HG03457 (cell line): ENCODE results near the gene LMO1.

ENCODE experiments used
- ATAC-seq: cut with Tn5 transposase; IDR thresholded peaks from one replicate; pipeline ENCODE4 v1.9.1; 2021; ENCODE audit warnings: moderate number of reproducible peaks; ENCODE audit not compliant: unreplicated experiment

The LMO1 gene

GRCh38 chr11:8249482-8249881 is 14.2 kb downstream of the LMO1 start:
- ATAC-seq: no peak

DNA sequence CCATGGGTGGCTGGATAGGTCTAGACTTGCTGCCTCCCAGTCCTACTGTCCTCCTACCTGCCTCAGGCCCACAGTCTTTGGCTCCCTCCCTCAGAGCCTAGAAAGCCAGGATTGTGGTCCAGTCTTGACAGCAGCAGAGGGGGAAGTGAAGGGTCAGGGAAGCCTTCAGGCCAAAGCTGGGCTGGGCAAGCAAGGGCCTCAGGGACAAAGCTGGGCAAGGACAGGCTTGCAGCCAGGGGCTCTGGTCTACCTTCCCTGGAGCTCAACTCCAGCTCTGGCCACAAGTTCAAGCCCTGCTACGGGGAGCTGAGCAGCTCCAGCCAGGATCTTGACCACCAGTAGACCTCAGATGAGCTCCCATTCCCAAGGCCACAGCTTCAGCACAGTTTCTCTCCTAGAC is 14.9 kb downstream of the LMO1 start:
- no peak for ATAC-seq

- ATAC-seq: no peak
Measured at GRCh38 chr11:8247312-8247711, 16.4 kb downstream of the LMO1 start.

DNA sequence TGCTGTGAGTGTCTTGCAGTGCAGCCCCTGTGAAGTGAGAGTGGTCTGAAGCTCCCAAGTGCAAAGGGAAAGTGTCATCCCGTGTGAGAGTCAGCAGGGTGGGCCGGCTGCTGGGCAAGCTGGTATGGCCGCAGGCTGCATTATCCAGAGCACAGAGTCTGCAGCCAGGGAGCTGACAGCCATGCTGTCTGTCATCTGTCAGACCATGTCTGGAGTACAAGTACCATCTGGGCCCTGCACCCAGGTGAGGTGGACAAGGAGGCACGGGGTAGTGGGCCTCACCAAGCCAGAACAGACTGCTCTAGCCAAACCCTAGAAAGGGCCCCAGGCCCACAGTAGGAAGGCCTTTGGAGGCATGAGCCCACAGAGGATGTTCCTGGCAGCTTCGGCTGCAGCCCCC is 20.2 kb downstream of the LMO1 start:
- no peak for ATAC-seq

DNA sequence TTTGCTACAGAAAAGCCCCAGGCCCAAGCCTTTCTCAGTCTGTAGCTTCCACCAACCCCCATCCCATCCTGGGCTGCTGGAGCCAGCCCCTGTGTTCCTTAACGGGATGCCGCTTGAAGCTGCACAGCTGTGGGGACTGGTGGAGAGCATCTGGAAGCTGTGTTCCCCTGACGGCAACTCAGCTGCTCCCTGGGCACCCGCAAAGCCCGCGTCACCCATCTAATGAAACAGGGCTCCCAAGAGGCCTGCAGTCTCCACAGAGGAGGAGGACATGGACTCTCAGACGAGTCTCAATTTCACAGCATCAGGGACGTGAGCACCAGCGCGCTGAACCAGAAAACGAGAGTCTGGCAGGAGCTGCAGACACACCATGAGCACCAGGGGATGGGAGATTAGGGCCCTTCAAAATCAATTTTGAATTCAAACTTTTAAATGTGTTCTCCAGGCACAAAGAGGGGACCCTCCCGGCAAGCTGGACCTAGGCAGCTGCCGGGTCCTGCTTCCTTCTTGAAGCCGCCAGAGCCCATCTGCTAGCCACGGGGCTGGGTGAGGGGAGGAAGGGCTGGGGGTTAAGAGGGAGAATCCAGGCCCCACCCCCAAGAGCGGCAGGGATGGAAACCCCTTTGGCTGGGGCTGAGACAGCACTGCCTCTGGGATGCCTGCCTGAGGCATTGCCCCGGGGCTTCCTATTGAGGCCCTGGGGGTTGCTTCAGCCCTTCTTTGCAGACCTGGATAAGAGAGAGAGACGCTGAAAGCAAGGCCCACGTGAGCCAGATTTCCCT is 21.0 kb downstream of the LMO1 start:
- no peak for ATAC-seq

GRCh38 chr11:8242118-8242475 is 21.6 kb downstream of the LMO1 start:
- no peak for ATAC-seq

GRCh38 chr11:8241373-8242117 is 22.1 kb downstream of the LMO1 start:
- ATAC-seq: no peak

- ATAC-seq: no peak
Measured at GRCh38 chr11:8239536-8240228, 24.0 kb downstream of the LMO1 start.

DNA sequence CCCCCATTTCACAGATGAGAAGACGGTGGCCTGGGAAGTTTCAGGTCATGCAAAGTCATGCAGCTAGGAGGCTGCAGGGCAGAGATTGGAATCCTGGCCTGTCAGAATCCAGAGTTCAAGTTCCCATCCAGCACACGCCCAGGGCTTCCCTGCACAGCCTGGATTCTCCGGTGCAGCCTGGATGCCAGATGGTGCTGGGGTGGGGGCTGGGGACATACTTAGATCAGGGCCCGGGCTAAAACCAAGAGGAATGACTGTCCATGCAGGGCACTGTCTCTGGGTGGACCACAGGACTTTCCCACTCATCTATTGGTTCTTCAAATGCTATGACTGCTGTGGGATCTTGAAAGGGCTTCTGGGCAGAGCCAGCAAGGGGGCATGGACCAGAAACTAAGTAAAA is 24.6 kb downstream of the LMO1 start:
- ATAC-seq: no peak

DNA sequence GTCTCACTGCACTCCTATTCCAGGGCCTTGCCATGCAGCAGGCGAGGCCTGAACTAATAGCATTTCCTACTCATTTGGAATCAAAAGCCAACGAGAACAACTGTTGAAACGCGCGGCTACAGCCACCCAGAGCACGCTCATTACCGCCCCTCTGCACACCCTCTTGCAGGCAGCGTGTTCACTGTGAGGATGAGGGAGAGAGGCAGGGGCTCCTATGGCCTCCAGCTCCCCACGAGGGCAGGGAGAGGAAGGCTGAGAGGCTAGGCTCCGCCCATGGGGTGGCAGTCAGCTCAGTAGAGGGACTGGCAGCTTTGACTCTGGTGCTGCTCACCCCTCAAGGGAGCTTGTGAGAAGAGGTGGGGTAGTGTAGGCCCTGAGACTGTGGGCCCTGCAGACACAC is 26.2 kb downstream of the LMO1 start:
- no peak for ATAC-seq

DNA sequence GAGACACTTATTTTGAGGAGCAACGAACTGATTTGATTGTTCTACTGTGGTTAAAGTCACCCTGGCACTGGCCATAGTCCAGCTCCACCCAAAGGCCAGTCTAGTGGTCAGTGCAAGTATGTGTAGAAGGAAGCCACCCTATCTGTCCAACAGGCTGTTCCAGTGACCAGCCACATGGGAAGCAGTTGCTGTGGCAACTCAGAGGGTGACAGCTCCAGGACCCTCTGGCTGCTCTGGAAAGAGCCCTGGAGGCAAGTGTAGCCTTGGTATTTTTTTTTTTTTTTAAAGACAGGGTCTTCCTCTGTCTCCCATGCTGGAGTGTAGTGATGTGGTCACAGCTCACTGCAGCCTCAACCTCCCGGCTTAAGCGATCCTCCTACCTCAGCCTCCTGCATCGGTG is 27.8 kb downstream of the LMO1 start:
- no peak for ATAC-seq

DNA sequence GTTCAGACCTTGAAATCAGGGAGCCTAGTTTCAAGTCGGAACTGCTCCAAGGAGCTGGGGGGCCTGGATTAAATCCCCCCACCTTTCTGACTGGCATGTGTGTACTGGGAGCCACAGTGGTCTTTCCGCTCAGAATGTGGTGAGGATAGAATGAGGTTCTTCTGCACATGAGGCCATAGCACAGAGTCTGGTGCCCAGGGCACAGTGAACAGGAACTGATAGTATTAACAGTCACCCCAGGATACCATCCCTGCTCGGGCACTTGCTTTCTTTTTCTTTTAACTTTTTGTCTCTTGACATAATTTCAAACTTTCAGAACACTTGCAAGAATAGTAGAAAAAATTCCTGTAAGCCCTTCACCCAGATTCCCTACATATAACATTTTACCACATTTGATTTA is 28.8 kb downstream of the LMO1 start:
- no peak for ATAC-seq

DNA sequence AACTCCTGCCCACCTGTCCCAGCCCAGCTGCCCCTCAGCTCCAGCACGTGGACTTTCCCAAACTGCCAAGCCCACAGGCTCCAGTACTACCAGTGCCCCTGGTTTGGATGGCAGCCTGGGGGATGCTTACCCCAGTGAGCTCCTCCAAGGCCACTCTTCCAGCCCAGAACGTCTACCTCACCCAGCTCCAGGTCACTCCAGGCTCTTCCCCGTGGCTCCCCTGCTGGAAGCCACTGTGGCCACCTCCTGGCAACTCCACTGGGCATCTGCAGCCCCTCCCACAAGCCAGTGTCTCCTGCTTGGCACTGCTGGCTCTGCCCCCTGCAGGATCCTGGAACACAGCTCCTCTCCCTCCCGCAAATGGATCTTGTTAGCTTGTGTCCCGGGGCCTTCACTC is 29.3 kb downstream of the LMO1 start:
- ATAC-seq: no peak

DNA sequence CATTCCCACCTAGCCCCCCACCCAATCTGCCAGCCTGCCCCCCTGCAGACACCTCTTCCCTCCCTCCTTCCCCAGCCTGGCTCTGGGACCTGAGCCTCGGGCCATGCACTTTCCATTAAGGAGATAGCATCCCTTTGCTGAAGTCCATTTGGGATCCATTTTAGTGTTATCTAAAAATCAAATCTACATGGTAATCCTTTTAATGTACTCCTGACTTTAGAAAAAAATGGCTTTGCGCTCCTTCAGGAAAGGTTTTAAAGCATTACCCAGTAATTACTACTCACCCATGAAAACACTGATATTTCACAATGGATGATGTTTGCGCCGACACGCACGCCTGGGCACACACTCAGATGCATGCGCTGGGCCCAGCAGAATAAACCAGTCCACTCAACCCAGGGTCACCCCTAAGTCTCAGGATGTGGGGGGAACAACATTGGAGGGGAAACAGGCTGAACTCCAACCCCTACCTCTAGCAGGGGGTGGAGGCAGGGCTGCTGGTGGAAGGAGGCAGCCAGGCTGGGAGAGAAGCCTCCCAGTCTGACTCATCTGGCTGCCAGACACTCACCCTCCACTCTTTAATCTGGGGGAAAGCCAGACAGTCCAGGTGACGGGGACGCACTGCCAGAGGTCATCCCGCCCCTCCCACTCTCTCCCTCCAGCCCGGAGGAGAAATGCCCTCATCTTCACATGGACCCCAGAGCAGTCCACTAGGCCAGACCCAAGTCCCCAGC is 29.8 kb downstream of the LMO1 start:
- no peak for ATAC-seq

DNA sequence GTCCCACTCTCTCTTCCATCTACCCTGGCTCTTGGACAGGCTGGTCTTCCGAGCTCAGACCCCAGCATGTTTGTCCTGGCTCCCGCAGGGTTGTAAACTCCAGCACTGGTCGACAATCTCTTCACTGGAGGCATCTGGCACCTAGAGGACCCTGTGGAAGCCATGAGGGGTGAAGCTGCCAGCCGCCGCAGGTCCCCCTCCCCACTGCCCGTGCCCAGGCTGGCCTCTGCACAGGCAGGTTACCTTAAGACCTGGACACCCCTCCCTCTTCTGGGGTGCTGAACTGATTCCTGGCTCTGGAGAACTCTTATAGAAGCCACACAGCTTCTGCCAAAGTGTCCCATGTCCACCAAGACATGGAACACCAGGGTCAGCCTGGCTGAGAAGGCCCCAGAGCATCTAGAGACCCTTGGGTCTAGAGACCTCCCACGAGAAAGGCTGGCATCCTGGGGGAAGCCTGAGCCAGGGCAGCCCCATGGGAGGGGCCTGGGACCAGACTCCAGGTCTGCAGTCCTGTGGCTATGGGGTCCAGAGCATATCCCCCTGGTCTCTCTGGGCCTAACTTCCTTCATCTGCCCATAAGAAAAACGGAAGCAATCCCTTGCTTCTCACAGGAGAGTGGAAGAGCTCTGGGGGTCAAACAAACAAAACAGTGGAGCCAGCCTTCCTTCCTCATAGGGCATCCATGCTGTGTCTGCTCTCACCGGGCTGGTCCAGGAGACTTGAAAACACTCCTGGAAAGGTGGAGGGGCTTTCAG is 30.6 kb downstream of the LMO1 start:
- no peak for ATAC-seq

- no peak for ATAC-seq
Measured at GRCh38 chr11:8232414-8232813, 31.3 kb downstream of the LMO1 start.

DNA sequence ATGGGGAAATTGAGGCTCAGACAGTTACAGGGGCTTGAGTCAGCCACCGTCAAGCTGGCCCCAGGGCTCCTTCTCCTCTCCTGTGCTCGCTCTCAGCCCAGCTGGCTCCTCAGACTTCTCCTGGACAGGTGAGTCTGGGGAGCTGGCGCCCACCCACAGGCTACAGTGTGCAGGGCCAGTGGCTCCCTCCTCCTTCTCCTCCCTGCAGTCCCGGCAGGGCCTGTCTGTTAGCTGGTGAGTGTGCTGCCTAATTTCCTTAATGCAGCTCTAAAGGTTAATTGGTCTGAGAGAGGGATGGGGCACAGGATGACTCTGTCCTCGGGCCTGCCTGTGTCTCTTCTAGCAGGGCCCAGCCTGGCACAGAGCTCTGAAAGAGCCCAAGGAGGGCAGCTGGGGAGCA is 31.7 kb downstream of the LMO1 start:
- no peak for ATAC-seq

- no peak for ATAC-seq
Measured at GRCh38 chr11:8230921-8231847, 32.5 kb downstream of the LMO1 start.

- no peak for ATAC-seq
Measured at GRCh38 chr11:8230178-8230859, 33.4 kb downstream of the LMO1 start.
